Stimulated activated CD4-positive, alpha-beta T cell treated with anti-CD3 and anti-CD28 coated beads, Interleukin-12 subunit alpha, Interleukin-12 subunit beta, amount 100 ng/mL, for 48 hours (primary cell): ENCODE data around the gene CETN1.

Experiments used
- DNase-seq, 3 donors: peaks; one replicate each; pipeline ENCODE4 v3.0.0-alpha.2; 2020; ENCODE audit warnings: low read depth in 2 of 3, low spot score in 1 of 3

Gene CETN1

GRCh38 chr18:580154-580553, at the start of gene CETN1:
Gene CETN1 (plus strand): TSS chr18:580380. CDS start chr18:580409, 29 bp downstream.
- no peak for DNase-seq

DNA sequence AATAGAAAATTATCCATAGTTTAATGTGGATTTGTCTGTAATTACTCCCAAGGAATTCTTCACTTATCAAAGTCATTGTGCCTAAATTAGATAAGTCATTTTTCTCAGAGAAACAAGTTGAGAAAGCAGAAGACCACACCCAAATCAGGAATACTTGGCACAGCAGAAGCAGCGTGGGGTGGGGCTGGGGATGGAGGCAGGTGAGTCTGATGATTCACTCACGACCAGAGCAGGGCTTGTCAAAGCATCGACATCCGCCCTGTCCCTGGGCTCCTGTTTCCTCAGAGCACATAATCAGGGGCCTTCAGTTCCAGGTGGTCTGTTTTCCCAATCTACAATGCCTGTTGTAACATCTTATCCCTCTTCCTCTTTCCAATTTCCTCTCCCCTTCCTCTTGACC, 48.2 kb upstream of the CETN1 start:
- no peak for DNase-seq

- DNase-seq: no peak
Measured at GRCh38 chr18:532632-533031, 47.5 kb upstream of the CETN1 start.

DNA sequence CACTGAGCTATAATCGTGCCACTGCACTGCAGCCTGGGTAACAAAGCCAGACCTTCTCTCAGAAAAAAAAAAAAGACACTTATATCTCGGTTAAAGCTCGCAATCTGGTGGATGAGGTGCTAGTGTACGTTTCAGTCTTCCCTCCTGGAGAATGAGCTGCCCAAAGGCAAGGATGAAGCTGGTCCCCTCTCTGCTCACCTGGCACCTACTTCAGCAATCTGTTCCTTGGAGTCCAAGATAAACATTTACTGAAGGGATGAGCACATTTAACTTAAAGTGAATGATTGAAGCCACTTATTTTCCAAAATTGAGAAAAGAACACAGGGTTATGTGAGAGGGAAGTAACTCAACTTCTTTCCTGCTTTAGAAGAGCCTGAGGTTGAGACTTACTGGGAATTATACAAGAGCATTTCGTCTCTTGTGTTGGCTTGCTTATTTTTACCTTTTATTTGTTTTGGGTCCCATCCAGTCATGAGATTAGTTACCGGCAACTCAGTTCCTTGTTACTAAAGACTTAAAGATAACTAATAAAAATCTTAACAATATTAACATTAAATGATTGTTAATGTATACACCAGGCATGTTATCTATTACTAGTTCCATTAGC, 46.1 kb upstream of the CETN1 start:
- DNase-seq: no peak

DNA sequence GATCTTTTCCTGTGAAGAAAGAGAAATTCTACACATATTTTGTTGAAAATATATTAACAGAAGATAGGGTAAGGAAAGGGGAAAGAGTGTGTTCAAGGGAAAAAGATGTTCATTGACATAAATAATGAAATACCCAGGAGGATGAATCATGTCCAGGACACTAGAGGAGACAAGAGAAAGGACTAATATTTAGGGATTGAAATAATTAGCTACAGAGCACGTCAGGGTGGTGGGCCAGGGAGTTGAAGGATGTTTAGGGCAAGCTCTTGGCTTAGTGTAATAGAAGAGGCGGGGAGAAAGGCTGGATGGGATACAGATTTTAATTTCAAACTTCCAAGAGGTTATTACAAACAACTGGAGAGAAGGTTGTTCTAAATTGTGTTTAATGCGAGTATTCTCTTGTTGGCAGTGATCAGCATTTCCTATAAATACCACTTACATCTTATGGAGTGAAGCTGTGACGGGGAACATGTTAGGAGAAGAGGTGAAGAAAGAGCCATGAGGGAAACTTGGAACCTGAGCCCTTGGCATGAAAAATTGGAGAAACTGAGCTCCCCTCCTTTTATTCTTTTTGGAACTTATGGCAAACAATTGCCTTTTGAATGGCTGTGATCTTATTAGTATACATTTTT, 36.6 kb upstream of the CETN1 start:
- no peak for DNase-seq

- no peak for DNase-seq
Measured at GRCh38 chr18:549967-550366, 30.2 kb upstream of the CETN1 start.

DNA sequence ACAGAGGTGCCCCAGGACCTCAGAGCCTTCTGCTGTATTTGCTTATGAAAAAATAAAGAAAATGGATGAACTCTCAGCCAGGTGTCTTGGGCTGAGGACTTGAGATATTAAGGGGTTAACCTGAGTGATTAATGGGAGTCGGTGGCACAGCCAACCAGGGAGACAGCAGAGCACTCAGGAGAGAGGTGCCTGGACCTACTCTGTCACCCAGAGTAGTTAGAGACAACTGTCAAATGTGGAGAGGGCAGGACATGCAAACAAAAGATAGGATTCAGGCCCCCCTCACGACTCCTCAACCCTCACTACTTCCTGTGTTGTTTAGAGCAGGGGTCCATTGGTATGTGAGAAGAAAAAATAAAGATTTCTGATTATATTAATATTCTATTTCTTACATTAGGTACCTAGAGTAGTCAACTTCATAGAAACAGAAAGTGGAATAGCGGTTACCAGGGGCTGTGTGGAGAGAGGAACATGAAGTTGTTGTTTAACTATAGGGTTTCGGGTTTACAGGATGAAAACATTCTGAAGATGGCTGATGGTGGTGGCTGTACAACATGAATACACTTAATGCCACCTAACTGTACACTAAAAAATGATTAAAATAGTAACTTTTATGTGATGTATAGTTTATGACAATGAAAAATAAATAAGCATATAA, 28.6 kb upstream of the CETN1 start:
- DNase-seq: no peak

DNA sequence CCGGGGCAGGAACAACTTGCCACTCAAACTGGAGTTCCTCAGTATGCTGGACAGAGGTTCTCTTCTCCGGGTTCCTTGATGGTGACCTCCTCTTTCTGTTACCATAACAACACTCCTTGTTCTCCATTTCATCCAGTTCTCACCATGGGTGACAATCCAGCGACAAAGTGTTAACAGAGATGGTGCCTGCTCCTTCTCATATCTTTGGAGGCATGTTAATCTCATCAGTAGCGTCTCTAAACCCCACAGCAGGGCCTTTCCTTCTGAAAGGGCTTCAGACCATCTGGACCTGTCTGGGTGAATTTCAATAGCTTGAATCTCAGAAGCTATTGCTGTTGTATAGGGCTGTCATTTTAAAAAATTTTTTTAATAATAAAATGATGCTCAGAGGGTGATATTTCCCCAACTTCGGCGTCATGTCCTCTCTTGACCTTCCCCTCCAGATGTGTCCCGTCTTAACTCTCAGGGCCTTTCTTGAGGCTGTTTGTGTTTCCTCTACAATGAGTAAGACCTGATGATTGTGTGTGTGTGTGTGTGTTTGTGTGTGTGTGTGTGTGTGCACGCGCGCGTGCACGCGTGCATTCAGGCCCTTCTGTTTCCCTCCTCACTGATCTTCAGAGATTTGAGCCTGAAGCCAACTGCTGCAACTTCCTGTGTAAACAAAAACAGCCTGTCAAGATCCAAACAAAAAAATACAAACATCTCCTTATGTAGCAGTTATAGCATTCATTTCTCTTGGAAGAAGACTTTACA, 24.3 kb upstream of the CETN1 start:
- DNase-seq: no peak

GRCh38 chr18:564708-565561, 15.2 kb upstream of the CETN1 start:
- DNase-seq: no peak

DNA sequence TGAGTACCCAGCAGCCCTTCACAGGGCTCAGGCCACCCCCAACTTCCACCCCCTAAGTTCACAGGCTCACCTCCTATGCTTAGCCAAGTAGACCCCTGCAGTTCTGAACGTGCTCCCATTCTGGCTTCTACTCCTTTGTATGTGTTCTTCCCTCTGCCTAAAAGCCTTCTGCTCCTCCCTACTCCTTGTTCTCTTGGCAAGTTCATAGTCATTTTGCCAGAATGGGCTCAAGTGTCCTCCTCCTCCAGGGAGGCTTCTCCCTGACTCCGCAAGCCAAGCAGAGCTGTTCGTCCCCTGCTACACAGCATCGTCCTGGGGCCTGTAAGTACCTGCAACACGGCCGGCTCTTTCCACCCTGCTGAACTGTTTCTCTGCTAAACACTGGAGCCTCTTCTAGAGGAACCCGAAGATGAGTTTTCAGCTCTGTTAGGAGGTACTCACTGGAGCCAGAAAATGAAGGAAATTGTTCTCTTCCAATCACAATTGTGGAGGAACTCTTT, 14.6 kb upstream of the CETN1 start:
- no peak for DNase-seq

DNA sequence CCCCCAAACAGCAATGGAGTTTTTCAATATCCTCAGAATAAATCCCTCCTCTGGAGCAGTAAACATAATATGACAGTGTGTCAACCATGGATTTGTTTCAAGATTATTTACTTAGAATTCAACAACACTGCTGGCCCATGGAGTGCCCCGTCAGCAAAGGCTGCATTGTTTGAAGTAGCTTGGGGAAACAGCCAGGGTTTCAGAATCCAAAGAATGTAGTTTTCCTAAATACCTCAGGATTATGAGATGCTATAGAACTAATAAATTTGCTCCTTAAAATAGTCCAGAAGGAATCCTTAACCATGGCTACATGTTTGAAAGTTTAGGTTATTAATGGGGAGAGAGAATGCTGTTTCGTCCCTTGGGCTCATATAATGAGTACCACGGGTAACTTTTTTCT, 13.1 kb upstream of the CETN1 start:
- no peak for DNase-seq

- no peak for DNase-seq
Measured at GRCh38 chr18:568731-569130, 11.4 kb upstream of the CETN1 start.

GRCh38 chr18:570256-570655, 9.9 kb upstream of the CETN1 start:
- no peak for DNase-seq

- DNase-seq: no peak
Measured at GRCh38 chr18:570697-571096, 9.5 kb upstream of the CETN1 start.

DNA sequence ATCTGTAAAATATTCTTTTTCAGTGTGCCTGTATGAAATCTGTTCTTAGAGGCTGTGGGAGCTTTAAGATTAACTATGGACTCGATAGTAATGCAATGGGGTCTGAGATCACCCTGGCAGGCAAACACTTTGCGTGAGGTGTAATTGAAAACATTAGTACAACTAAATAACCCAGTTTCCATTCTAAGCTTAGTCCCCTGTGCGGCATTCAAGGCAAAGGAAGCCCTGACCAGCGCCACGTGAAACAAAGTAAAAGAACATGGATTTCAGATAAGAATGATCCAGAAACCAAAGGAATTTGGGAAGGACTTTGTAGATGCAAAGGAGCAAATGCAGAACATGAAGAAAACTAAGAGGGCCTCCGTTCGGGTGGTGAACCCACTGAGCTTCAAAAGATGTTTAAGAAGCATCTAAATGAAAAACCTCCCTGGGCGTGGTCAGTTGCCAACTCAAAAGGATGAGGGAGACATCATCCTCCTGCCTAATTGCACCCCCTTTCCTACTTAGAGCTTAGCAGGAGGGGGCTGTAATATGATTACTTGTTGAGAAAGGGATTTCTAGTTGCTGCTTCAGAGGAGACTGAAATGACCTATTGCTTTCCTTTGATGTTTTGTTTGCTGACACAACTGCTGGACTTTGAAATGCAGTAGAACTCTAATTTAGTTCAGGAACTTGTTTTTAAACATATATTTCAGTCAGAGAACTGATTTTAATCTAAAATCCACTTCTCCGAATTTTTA, 7.9 kb upstream of the CETN1 start:
- no peak for DNase-seq

- no peak for DNase-seq
Measured at GRCh38 chr18:572831-573289, 7.3 kb upstream of the CETN1 start.

- DNase-seq: no peak
Measured at GRCh38 chr18:573385-573784, 6.8 kb upstream of the CETN1 start.

DNA sequence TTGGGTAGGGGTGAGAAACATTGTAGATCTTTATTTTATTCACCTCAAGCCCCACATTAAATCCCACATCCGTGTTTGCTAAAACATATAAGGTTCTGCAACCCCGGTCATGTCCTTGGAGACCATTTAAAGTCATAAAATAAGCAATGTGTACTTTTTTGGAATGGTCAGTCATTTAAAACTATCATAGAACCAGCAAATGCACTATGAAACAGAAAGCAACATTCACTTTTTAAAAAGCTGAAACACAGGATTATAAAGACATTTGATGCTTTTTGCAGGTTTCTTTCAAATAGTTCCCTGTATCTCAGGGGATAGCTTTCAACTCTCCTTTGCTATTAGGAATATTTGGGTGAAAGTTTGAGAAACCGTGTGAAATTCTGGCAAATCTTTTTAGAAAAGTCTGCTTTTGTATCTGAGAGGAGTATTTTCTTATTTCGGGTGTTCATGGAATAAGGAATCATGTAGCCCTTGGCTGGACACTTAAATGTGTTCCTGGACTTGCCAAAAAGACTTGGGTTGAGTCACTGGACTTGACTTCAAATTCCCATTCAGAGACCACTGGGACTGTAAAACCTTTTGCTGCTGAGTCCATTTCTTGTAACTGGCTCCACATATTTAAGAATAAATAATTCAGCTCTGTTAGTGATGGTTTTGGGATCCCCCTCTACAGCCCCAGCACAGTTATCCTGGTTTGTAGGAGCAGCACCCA, 5.9 kb upstream of the CETN1 start:
- no peak for DNase-seq

GRCh38 chr18:574865-575645, 5.1 kb upstream of the CETN1 start:
- no peak for DNase-seq
